HG03139 (cell line): ENCODE measurements around the gene NCLN.
"Not testable (repeated sequence)": the region's sequence is repeated elsewhere in the genome, so short reads cannot be mapped to it uniquely, and the experiment has no call there.

Experiments used
- ATAC-seq: cut with Tn5 transposase; IDR thresholded peaks from one replicate; pipeline ENCODE4 v1.9.1; 2021; ENCODE audit not compliant: unreplicated experiment

Gene NCLN

GRCh38 chr19:3222709-3223108 is 37.0 kb downstream of the NCLN start:
- ATAC-seq: no peak

GRCh38 chr19:3224346-3225168 is 38.8 kb downstream of the NCLN start, which contains the start of gene CELF5:
TSS of gene CELF5 (plus strand) at chr19:3224661. CDS start at chr19:3224740, 79 bp downstream.
- no peak for ATAC-seq

GRCh38 chr19:3225169-3225485 is 39.4 kb downstream of the NCLN start:
- ATAC-seq: no peak

- ATAC-seq: no peak
Observed at GRCh38 chr19:3225677-3226093, 40.0 kb downstream of the NCLN start.

GRCh38 chr19:3227054-3227626 is 41.4 kb downstream of the NCLN start:
- no peak for ATAC-seq

- no peak for ATAC-seq
Observed at GRCh38 chr19:3229346-3229743, 43.6 kb downstream of the NCLN start.

GRCh38 chr19:3229888-3230496 is 44.3 kb downstream of the NCLN start:
- ATAC-seq: no peak

GRCh38 chr19:3231288-3231687 is 45.6 kb downstream of the NCLN start:
- no peak for ATAC-seq

- ATAC-seq: no peak
Observed at GRCh38 chr19:3233116-3233515, 47.4 kb downstream of the NCLN start.

- ATAC-seq: no peak
Observed at GRCh38 chr19:3233831-3234230, 48.1 kb downstream of the NCLN start.

- no peak for ATAC-seq
Observed at GRCh38 chr19:3234800-3235199, 49.1 kb downstream of the NCLN start.

- ATAC-seq: not testable (repeated sequence)
Observed at GRCh38 chr19:3235604-3236003, 49.9 kb downstream of the NCLN start.

- no peak for ATAC-seq
Observed at GRCh38 chr19:3236272-3236671, 50.5 kb downstream of the NCLN start.

- ATAC-seq: no peak
Observed at GRCh38 chr19:3238066-3238561, 52.4 kb downstream of the NCLN start.

- no peak for ATAC-seq
Observed at GRCh38 chr19:3239367-3239766, 53.6 kb downstream of the NCLN start.

- no peak for ATAC-seq
Observed at GRCh38 chr19:3243819-3244700, 58.3 kb downstream of the NCLN start.

- no peak for ATAC-seq
Observed at GRCh38 chr19:3245050-3245449, 59.3 kb downstream of the NCLN start.

- no peak for ATAC-seq
Observed at GRCh38 chr19:3248728-3249326, 63.1 kb downstream of the NCLN start.

GRCh38 chr19:3249408-3249807 is 63.7 kb downstream of the NCLN start:
- ATAC-seq: no peak

GRCh38 chr19:3250675-3251074 is 64.9 kb downstream of the NCLN start:
- ATAC-seq: no peak

GRCh38 chr19:3251229-3251628 is 65.5 kb downstream of the NCLN start:
- no peak for ATAC-seq
